Cardiac fibroblast (primary cell): Measurements from ENCODE around the gene AGMO.

Experiments
- DNase-seq, 2 donors: peaks; one replicate each; pipeline versions ENCODE4 v3.0.0 to v3.0.0-alpha.2; 2010; ENCODE audit warnings: low read depth in 2 of 2
- H3K4me3 ChIP-seq, 2 donors: replicated peaks in 1 of 2; 1 replicate in 1 of 2; 2 replicates in 1 of 2; pipeline ENCODE4 v1.5.1; 2011; ENCODE audit warnings: low read depth in 2 of 2, low read length in 2 of 2, mild to moderate bottlenecking in 2 of 2, moderate library complexity in 1 of 2
- CTCF ChIP-seq: IDR thresholded peaks from one replicate; pipeline ENCODE4 v1.5.1; 2011; ENCODE audit warnings: low read depth, mild to moderate bottlenecking, low read length, inconsistent platforms

The AGMO gene

GRCh38 chr7:15507708-15508107 lies 54.1 kb downstream of the AGMO start:
- DNase-seq: no peak
- H3K4me3 ChIP-seq: no peak overlapping the region
- TF ChIP-seq CTCF: no peak

- H3K4me3 ChIP-seq: no peak overlapping the region
- peak in 1 of 2 donors; percentile 41 for DNase-seq
- no peak for TF ChIP-seq CTCF
Observed at GRCh38 chr7:15507171-15507570, 54.6 kb downstream of the AGMO start.

- no peak for DNase-seq
- no peak for TF ChIP-seq CTCF
- no peak overlapping the region for H3K4me3 ChIP-seq
Observed at GRCh38 chr7:15505761-15506160, 56.1 kb downstream of the AGMO start.

GRCh38 chr7:15504351-15504750 lies 57.5 kb downstream of the AGMO start:
- peak; percentile 29 to 69 for DNase-seq
- no peak for TF ChIP-seq CTCF
- no peak overlapping the region for H3K4me3 ChIP-seq

- DNase-seq: peak; percentile 26 to 74
- TF ChIP-seq CTCF: peak; percentile 14
- no peak overlapping the region for H3K4me3 ChIP-seq
Observed at GRCh38 chr7:15503603-15504290, 58.1 kb downstream of the AGMO start.

- no peak overlapping the region for H3K4me3 ChIP-seq
- no peak for TF ChIP-seq CTCF
- DNase-seq: no peak
Observed at GRCh38 chr7:15498465-15498864, 63.4 kb downstream of the AGMO start.

GRCh38 chr7:15495170-15495569 lies 66.6 kb downstream of the AGMO start:
- no peak for DNase-seq
- no peak for TF ChIP-seq CTCF
- no peak overlapping the region for H3K4me3 ChIP-seq
